ENCODE measurements around the gene CD24. TPM values are rescaled to one million over a fixed set of nuclear protein-coding genes. Genes with fewer than 3 reads are reported as not detected.
A peak's percentile ranks its signal among the peaks of the same experiment; 100 is the strongest.
"Not testable (repeated sequence)": the region's sequence is repeated elsewhere in the genome, so short reads cannot be mapped to it uniquely, and the experiment has no call there.

Gene CD24
- total RNA-seq, 2 donors from 2014 or later = 392 to 545 TPM

DNA sequence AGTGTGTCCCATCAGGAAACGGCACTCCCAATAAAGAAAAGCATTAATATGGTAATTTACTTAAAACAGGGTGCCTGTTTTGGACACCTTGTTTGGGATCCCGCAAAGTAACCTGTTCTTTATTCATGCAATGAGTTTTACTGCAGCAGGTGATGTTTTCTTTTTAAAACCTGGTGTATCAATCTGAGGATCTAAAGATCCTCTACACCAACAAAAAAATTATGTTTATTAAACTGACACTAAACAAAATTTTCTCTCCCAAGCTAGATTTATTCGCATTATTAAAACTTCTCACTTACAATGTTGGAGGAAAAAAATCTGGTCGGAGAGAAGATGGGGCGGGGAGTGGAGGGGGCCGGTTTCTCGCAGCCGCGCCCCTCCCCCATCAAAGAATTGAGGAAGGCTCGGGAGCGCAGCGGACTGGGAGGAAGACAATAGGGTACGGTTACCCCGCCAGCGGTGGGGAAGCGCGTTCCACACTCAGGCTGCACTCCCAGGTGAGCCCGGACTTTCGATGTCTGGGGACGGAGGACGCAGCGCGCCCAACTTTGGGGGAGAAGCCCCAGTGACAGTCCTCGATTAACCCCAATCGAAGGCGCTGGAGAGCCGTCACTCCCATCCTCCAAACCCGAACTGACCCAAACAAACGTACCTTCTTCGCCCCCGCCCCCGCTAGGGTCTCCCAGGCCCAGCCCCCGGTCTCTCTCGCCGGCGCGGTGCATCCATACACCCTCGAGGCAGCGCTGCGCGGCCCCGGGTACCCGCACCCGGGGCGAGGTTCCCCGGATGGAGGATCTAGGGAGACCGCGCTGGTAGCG is 1.3 kb downstream of the CD24 start:
- Histone ChIP-seq H3K27me3 (ENCODE audit: control insufficient read depth, insufficient read depth, low read length, poor library complexity, severe bottlenecking) (no peaks in the 10 kb centered on the region), H3K36me3 (ENCODE audit: control insufficient read depth, insufficient read depth, low read length) (peaks cover 10% of the 10 kb centered on the region), H3K27ac (ENCODE audit: low read depth, low read length) (peak overlapping the region; percentile 95), H3K9me3 (ENCODE audit: control insufficient read depth, low read length) (no peaks in the 10 kb centered on the region), H3K9ac (ENCODE audit: extremely low read depth, low read length, poor library complexity, severe bottlenecking) (peak overlapping the region; percentile 99), H3K4me3 (ENCODE audit: low read length) (peak overlapping the region; percentile 93), H3K4me1 (ENCODE audit: control insufficient read depth, insufficient read depth, low read length) (no peaks in the 10 kb centered on the region)
- 0% methylated on average over 25 to 48 of the region's 49 CpGs for WGBS, 2 experiments (ENCODE audit: insufficient coverage in 1 of 2, insufficient read length in 1 of 2)
- H3K27me3 Mint-ChIP-seq (ENCODE audit: insufficient read depth) = no peaks in the 10 kb centered on the region
- TF ChIP-seq, protein P1, sequence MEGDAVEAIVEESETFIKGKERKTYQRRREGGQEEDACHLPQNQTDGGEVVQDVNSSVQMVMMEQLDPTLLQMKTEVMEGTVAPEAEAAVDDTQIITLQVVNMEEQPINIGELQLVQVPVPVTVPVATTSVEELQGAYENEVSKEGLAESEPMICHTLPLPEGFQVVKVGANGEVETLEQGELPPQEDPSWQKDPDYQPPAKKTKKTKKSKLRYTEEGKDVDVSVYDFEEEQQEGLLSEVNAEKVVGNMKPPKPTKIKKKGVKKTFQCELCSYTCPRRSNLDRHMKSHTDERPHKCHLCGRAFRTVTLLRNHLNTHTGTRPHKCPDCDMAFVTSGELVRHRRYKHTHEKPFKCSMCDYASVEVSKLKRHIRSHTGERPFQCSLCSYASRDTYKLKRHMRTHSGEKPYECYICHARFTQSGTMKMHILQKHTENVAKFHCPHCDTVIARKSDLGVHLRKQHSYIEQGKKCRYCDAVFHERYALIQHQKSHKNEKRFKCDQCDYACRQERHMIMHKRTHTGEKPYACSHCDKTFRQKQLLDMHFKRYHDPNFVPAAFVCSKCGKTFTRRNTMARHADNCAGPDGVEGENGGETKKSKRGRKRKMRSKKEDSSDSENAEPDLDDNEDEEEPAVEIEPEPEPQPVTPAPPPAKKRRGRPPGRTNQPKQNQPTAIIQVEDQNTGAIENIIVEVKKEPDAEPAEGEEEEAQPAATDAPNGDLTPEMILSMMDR (conservative IDR thresholded peaks at IDR 0.05) = no peak
- peak overlapping the region; percentile 93 for H3K27ac Mint-ChIP-seq
- H3K9me3 Mint-ChIP-seq = no peaks in the 10 kb centered on the region
- H3K4me1 Mint-ChIP-seq = peaks cover 16% of the 10 kb centered on the region
- H3K36me3 Mint-ChIP-seq (ENCODE audit: low read depth) = peaks cover 39% of the 10 kb centered on the region
- H3K4me3 Mint-ChIP-seq = peak overlapping the region; percentile 96
- DNase-seq = peak; percentile 64

GRCh38 chr6:106972500-106972899 is 2.0 kb downstream of the CD24 start:
- peak overlapping the region; percentile 76 for H3K27ac Mint-ChIP-seq
- peak; percentile 61 for DNase-seq
- peak overlapping the region; percentile 93 for H3K4me3 ChIP-seq (ENCODE audit: low read length)
- H3K27me3 ChIP-seq (ENCODE audit: control insufficient read depth, insufficient read depth, low read length, poor library complexity, severe bottlenecking) = no peaks in the 10 kb centered on the region
- TF ChIP-seq, protein P1 (conservative IDR thresholded peaks at IDR 0.05) = no peak
- H3K27me3 Mint-ChIP-seq (ENCODE audit: insufficient read depth) = no peaks in the 10 kb centered on the region
- H3K4me1 ChIP-seq (ENCODE audit: control insufficient read depth, insufficient read depth, low read length) = no peaks in the 10 kb centered on the region
- H3K4me3 Mint-ChIP-seq = peak overlapping the region; percentile 96
- H3K36me3 ChIP-seq (ENCODE audit: control insufficient read depth, insufficient read depth, low read length) = peaks cover 10% of the 10 kb centered on the region
- no peaks in the 10 kb centered on the region for H3K9me3 Mint-ChIP-seq
- H3K9me3 ChIP-seq (ENCODE audit: control insufficient read depth, low read length) = no peaks in the 10 kb centered on the region
- H3K36me3 Mint-ChIP-seq (ENCODE audit: low read depth) = peaks cover 39% of the 10 kb centered on the region
- WGBS, 2 experiments (ENCODE audit: insufficient coverage in 1 of 2, insufficient read length in 1 of 2) = 11 to 15% methylated on average over 8 to 10 of the region's 10 CpGs
- peaks cover 16% of the 10 kb centered on the region for H3K4me1 Mint-ChIP-seq
- peak overlapping the region; percentile 99 for H3K9ac ChIP-seq (ENCODE audit: extremely low read depth, low read length, poor library complexity, severe bottlenecking)
- peak overlapping the region; percentile 95 for H3K27ac ChIP-seq (ENCODE audit: low read depth, low read length)

DNA sequence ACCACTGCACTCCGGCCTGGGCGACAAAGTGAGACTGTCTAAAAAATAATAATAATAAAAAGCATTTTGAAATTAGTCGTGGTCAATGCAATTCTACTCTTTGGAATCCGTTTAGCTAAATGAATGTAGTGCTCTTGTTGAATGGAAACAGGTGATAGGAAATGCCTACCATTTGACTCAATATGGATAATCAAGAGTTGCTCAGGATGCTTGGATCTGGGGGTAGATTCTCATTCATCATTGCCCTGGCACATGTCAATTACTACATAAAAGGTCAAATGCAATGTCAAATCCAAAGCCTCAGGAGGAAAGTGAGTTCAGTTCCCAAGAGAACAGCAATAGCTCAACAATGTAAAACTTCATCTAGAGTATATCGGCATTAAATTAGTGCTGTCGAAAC is 3.8 kb downstream of the CD24 start:
- H3K36me3 Mint-ChIP-seq (ENCODE audit: low read depth) = peaks cover 39% of the 10 kb centered on the region
- H3K27me3 Mint-ChIP-seq (ENCODE audit: insufficient read depth); H3K4me3 ChIP-seq (ENCODE audit: low read length); H3K27me3 ChIP-seq (ENCODE audit: control insufficient read depth, insufficient read depth, low read length, poor library complexity, severe bottlenecking); H3K27ac Mint-ChIP-seq; H3K9me3 ChIP-seq (ENCODE audit: control insufficient read depth, low read length); H3K27ac ChIP-seq (ENCODE audit: low read depth, low read length); H3K4me1 ChIP-seq (ENCODE audit: control insufficient read depth, insufficient read depth, low read length); H3K4me3 Mint-ChIP-seq; H3K9ac ChIP-seq (ENCODE audit: extremely low read depth, low read length, poor library complexity, severe bottlenecking); H3K9me3 Mint-ChIP-seq: not testable (repeated sequence)
- H3K4me1 Mint-ChIP-seq = peaks cover 11% of the 10 kb centered on the region
- H3K36me3 ChIP-seq (ENCODE audit: control insufficient read depth, insufficient read depth, low read length) = peaks cover 10% of the 10 kb centered on the region
- 94% methylated on average over 2 of the region's 6 CpGs; no CpG with 5 or more reads in 1 of the 2 experiments for WGBS, 2 experiments (ENCODE audit: insufficient coverage in 1 of 2, insufficient read length in 1 of 2)
- DNase-seq = peak; percentile 3
